ENCODE results near the gene VIPR2. TPM values are rescaled to one million over a fixed set of nuclear protein-coding genes. Genes with fewer than 3 reads are reported as not detected.
A peak's percentile ranks its signal among the peaks of the same experiment; 100 is the strongest.

The VIPR2 gene
- polyA plus RNA-seq, 10 donors, result 4.9 to 10.5 (median 8.6) TPM

GRCh38 chr7:159158888-159159405 is 14.3 kb upstream of the VIPR2 start:
- no peak for DNase-seq

- DNase-seq, result no peak
These were observed 13.6 kb upstream of the VIPR2 start for GRCh38 chr7:159158125-159158887.

- DNase-seq, result no peak
These were observed 13.0 kb upstream of the VIPR2 start for GRCh38 chr7:159157714-159158113.

GRCh38 chr7:159156436-159157245 is 12.0 kb upstream of the VIPR2 start:
- no peak for DNase-seq

GRCh38 chr7:159155410-159155809 is 10.7 kb upstream of the VIPR2 start:
- no peak for DNase-seq

- no peak for DNase-seq
These were observed 9.6 kb upstream of the VIPR2 start for GRCh38 chr7:159154243-159154642.

- DNase-seq, result no peak
These were observed 8.8 kb upstream of the VIPR2 start for GRCh38 chr7:159153511-159153910.

GRCh38 chr7:159152816-159153215 is 8.1 kb upstream of the VIPR2 start:
- no peak for DNase-seq

GRCh38 chr7:159151231-159151630 is 6.6 kb upstream of the VIPR2 start:
- no peak for DNase-seq

GRCh38 chr7:159149488-159149887 is 4.8 kb upstream of the VIPR2 start:
- no peak for DNase-seq

- DNase-seq, result no peak
These were observed 4.0 kb upstream of the VIPR2 start for GRCh38 chr7:159148430-159149395.

GRCh38 chr7:159147687-159148086 is 3.0 kb upstream of the VIPR2 start:
- DNase-seq, result no peak

- DNase-seq, result no peak
These were observed 2.6 kb upstream of the VIPR2 start for GRCh38 chr7:159147246-159147645.

- DNase-seq, result no peak
These were observed 1.6 kb upstream of the VIPR2 start for GRCh38 chr7:159146084-159146858.

- peak in 1 of 3 donors; percentile 67 for DNase-seq
These were observed 806 bp upstream of the VIPR2 start for GRCh38 chr7:159145490-159145855.

- peak in 2 of 3 donors; percentile 50 to 77 for DNase-seq
These were observed 598 bp downstream of the VIPR2 start for GRCh38 chr7:159143780-159144757.

GRCh38 chr7:159142730-159143129 is 1.9 kb downstream of the VIPR2 start:
- DNase-seq, result no peak

- no peak for DNase-seq
These were observed 2.5 kb downstream of the VIPR2 start for GRCh38 chr7:159142199-159142598.

- peak in 1 of 3 donors; percentile 53 for DNase-seq
These were observed 3.0 kb downstream of the VIPR2 start for GRCh38 chr7:159141660-159142059.

- DNase-seq, result no peak
These were observed 3.5 kb downstream of the VIPR2 start for GRCh38 chr7:159141167-159141566.
